Fibroblast of the conjunctiva (primary cell): ENCODE measurements around the gene ELANE.
"Not testable (repeated sequence)": the region's sequence is repeated elsewhere in the genome, so short reads cannot be mapped to it uniquely, and the experiment has no call there.

Experiments
- DNase-seq: peaks from one replicate; pipeline ENCODE4 v3.0.0-alpha.2; 2010; ENCODE audit warnings: low read depth

ELANE gene

GRCh38 chr19:842802-843179 lies 9.3 kb upstream of the ELANE start:
- not testable (repeated sequence) for DNase-seq

- DNase-seq = no peak
Observed at GRCh38 chr19:843180-843835, 8.8 kb upstream of the ELANE start.

GRCh38 chr19:843836-844545 lies 8.1 kb upstream of the ELANE start:
- DNase-seq = no peak

GRCh38 chr19:844546-844971 lies 7.5 kb upstream of the ELANE start:
- no peak for DNase-seq

GRCh38 chr19:845707-846521 lies 6.2 kb upstream of the ELANE start:
- no peak for DNase-seq

- no peak for DNase-seq
Observed at GRCh38 chr19:848386-848921, 3.6 kb upstream of the ELANE start.

- DNase-seq = not testable (repeated sequence)
Observed at GRCh38 chr19:849195-849594, 2.9 kb upstream of the ELANE start.

GRCh38 chr19:850221-850978 lies 1.7 kb upstream of the ELANE start:
- DNase-seq = peak; percentile 94

- DNase-seq = no peak
Observed at GRCh38 chr19:850979-851335, 1.1 kb upstream of the ELANE start.

GRCh38 chr19:853014-853585 lies 997 bp downstream of the ELANE start:
- DNase-seq = no peak

GRCh38 chr19:853614-854220 lies 1.6 kb downstream of the ELANE start:
- not testable (repeated sequence) for DNase-seq

GRCh38 chr19:854549-854948 lies 2.4 kb downstream of the ELANE start:
- no peak for DNase-seq

- no peak for DNase-seq
Observed at GRCh38 chr19:855142-855541, 3.0 kb downstream of the ELANE start.

GRCh38 chr19:855566-856120 lies 3.5 kb downstream of the ELANE start:
- no peak for DNase-seq

- no peak for DNase-seq
Observed at GRCh38 chr19:858284-858683, 6.2 kb downstream of the ELANE start.

GRCh38 chr19:858868-859843 lies 7.1 kb downstream of the ELANE start, which contains the start of gene CFD:
CFD (plus strand) TSS chr19:859664; CDS start chr19:859690, 26 bp downstream.
- DNase-seq = no peak

- no peak for DNase-seq
Observed at GRCh38 chr19:861141-861755, 9.1 kb downstream of the ELANE start.

- no peak for DNase-seq
Observed at GRCh38 chr19:861756-862580, 9.9 kb downstream of the ELANE start.
